ENCODE measurements around the gene ZNHIT2.

GRCh38 chr11:65132238-65132987 lies 14.9 kb upstream of the ZNHIT2 start:
- TF ChIP-seq CTCF (IDR thresholded peaks at IDR 0.05; ENCODE audit: low read depth, low read length) (no peak), EZH2phosphoT487 (IDR thresholded peaks at IDR 0.05; ENCODE audit: low read depth) (no peak)
